ENCODE data around the gene PPP1R3A. TPM values are rescaled to one million over a fixed set of nuclear protein-coding genes. Genes with fewer than 3 reads are reported as not detected.

PPP1R3A gene
- total RNA-seq, 1 experiment from 2014 or later, result not detected

- Mint-ChIP-seq H3K27me3 (ENCODE audit: unreplicated experiment) (no peaks in the 10 kb centered on the region), H3K9me3 (ENCODE audit: low read depth, unreplicated experiment) (no peaks in the 10 kb centered on the region), H3K4me3 (ENCODE audit: low read depth, unreplicated experiment) (no peak overlapping the region), H3K36me3 (ENCODE audit: insufficient read depth, unreplicated experiment) (no peaks in the 10 kb centered on the region), H3K27ac (ENCODE audit: unreplicated experiment) (no peak overlapping the region), H3K4me1 (ENCODE audit: low read depth, unreplicated experiment) (no peaks in the 10 kb centered on the region)
- no TSS peak for BruUV-seq (replicated peaks)
- CTCF ChIA-PET, result interaction anchor here (0.7 kb wide), 1 partner anchor 268 kb away, joined by 4 read pairs; no protein-coding TSS in a partner anchor
- intact Hi-C loops (cut with micrococcal nuclease; ENCODE audit: unreplicated experiment), result no loop called here
- no peak for DNase-seq
- TF ChIP-seq, protein P1, sequence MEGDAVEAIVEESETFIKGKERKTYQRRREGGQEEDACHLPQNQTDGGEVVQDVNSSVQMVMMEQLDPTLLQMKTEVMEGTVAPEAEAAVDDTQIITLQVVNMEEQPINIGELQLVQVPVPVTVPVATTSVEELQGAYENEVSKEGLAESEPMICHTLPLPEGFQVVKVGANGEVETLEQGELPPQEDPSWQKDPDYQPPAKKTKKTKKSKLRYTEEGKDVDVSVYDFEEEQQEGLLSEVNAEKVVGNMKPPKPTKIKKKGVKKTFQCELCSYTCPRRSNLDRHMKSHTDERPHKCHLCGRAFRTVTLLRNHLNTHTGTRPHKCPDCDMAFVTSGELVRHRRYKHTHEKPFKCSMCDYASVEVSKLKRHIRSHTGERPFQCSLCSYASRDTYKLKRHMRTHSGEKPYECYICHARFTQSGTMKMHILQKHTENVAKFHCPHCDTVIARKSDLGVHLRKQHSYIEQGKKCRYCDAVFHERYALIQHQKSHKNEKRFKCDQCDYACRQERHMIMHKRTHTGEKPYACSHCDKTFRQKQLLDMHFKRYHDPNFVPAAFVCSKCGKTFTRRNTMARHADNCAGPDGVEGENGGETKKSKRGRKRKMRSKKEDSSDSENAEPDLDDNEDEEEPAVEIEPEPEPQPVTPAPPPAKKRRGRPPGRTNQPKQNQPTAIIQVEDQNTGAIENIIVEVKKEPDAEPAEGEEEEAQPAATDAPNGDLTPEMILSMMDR (IDR thresholded peaks at IDR 0.05; ENCODE audit: unreplicated experiment), result no peak
These were observed 38.2 kb downstream of the PPP1R3A start for GRCh38 chr7:113880559-113880958.

DNA sequence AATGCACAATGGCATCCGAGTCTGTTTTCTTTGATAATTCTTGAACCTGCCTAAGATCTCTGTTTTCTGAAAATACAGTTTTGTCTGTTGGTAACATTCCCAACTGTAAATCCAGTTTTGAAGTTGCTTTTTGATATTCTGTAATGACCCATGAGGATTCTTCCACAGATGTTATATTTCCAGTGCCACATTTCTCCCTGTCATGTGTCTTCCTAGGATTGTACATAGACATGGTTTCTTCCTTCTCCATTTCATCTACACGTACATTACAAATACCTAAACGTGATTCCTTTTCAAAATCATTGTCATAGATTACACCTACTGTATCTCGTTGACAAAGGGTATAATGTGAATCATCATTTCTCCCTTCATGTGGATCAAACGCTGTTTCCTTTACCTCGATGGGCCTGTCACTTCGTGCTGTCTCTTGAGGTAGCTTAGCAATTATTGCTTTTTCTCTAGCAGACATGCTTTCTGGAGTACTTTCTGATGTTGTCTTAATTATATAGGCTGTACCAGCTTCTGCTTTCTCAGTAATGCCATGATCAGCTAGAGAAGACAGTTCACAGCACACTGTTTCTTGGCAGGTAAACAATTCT, 40.3 kb downstream of the PPP1R3A start:
- H3K27me3 Mint-ChIP-seq (ENCODE audit: unreplicated experiment), result no peaks in the 10 kb centered on the region
- no peaks in the 10 kb centered on the region for H3K4me1 Mint-ChIP-seq (ENCODE audit: low read depth, unreplicated experiment)
- no peak for DNase-seq
- TF ChIP-seq, protein P1 (IDR thresholded peaks at IDR 0.05; ENCODE audit: unreplicated experiment), result no peak
- no peak overlapping the region for H3K4me3 Mint-ChIP-seq (ENCODE audit: low read depth, unreplicated experiment)
- CTCF ChIA-PET, result no interaction called here
- intact Hi-C loops (cut with micrococcal nuclease; ENCODE audit: unreplicated experiment), result no loop called here
- H3K27ac Mint-ChIP-seq (ENCODE audit: unreplicated experiment), result no peak overlapping the region
- no TSS peak for BruUV-seq (replicated peaks)
- no peaks in the 10 kb centered on the region for H3K36me3 Mint-ChIP-seq (ENCODE audit: insufficient read depth, unreplicated experiment)
- H3K9me3 Mint-ChIP-seq (ENCODE audit: low read depth, unreplicated experiment), result no peaks in the 10 kb centered on the region

DNA sequence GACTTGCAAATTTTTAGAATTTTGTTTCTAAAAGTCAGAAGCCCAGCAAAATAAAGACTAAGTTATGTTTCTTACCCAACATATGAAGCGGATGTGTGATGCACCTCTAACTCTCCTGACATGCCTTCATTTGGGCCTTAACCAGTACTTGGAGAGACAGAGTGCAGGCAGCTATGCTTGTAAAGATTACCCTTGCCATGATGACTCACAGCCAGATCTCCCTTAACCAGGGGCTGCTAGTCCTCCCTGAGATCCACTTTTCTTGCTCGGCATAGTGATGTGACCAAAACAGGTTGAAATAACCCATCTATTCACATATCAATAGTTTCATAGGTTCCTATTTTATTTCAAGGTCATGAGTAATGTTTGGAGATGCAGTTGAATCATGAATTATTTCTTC, 43.6 kb downstream of the PPP1R3A start:
- H3K9me3 Mint-ChIP-seq (ENCODE audit: low read depth, unreplicated experiment), result no peaks in the 10 kb centered on the region
- intact Hi-C loops (cut with micrococcal nuclease; ENCODE audit: unreplicated experiment), result no loop called here
- CTCF ChIA-PET, result no interaction called here
- no peak overlapping the region for H3K27ac Mint-ChIP-seq (ENCODE audit: unreplicated experiment)
- H3K27me3 Mint-ChIP-seq (ENCODE audit: unreplicated experiment), result no peaks in the 10 kb centered on the region
- no peaks in the 10 kb centered on the region for H3K36me3 Mint-ChIP-seq (ENCODE audit: insufficient read depth, unreplicated experiment)
- no TSS peak for BruUV-seq (replicated peaks)
- TF ChIP-seq, protein P1 (IDR thresholded peaks at IDR 0.05; ENCODE audit: unreplicated experiment), result no peak
- H3K4me3 Mint-ChIP-seq (ENCODE audit: low read depth, unreplicated experiment), result no peak overlapping the region
- DNase-seq, result no peak
- no peaks in the 10 kb centered on the region for H3K4me1 Mint-ChIP-seq (ENCODE audit: low read depth, unreplicated experiment)

DNA sequence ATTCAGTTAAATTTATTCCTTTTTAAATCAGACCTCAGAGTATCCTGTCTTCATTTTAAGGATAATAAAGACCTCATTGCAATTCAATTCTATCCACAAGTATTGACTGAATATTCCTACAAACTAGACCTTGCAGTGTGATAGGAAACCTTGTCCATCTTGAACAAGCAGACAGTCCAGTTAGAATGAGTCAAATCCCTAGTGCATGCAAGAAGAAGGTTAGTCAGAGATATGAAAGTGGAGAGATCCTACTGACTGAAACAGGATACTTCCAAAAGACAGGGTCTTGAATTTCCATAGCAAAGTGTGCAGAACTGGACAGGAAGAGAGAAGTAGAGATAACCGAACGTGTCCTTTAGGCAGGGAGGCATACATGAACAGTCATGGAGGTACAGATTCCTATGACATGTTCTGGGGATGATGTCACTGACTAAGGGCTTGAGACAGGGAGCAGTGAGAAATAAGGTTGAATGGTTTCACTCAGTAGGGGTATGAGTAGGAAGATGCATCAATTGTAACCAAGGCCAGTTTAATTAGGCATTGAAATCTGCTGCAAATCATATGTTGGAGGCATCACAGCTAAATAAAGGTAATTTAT, 45.2 kb downstream of the PPP1R3A start:
- intact Hi-C loops (cut with micrococcal nuclease; ENCODE audit: unreplicated experiment), result no loop called here
- H3K36me3 Mint-ChIP-seq (ENCODE audit: insufficient read depth, unreplicated experiment), result no peaks in the 10 kb centered on the region
- H3K9me3 Mint-ChIP-seq (ENCODE audit: low read depth, unreplicated experiment), result no peaks in the 10 kb centered on the region
- CTCF ChIA-PET, result no interaction called here
- no peaks in the 10 kb centered on the region for H3K4me1 Mint-ChIP-seq (ENCODE audit: low read depth, unreplicated experiment)
- BruUV-seq (replicated peaks), result no TSS peak
- no peak for DNase-seq
- no peaks in the 10 kb centered on the region for H3K27me3 Mint-ChIP-seq (ENCODE audit: unreplicated experiment)
- TF ChIP-seq, protein P1 (IDR thresholded peaks at IDR 0.05; ENCODE audit: unreplicated experiment), result no peak
- no peak overlapping the region for H3K27ac Mint-ChIP-seq (ENCODE audit: unreplicated experiment)
- H3K4me3 Mint-ChIP-seq (ENCODE audit: low read depth, unreplicated experiment), result no peak overlapping the region
